A549 (cell line): ENCODE measurements around the gene CD36. TPM values are rescaled to one million over a fixed set of nuclear protein-coding genes. Genes with fewer than 3 reads are reported as not detected.
"Not testable (repeated sequence)": the region's sequence is repeated elsewhere in the genome, so short reads cannot be mapped to it uniquely, and the experiment has no call there.

Source experiments
- ATAC-seq, 2 experiments: fragments of 200-7000 bp in 1 of 2; fragments of >200 bp in 1 of 2; cut with Nextera tagmentation in 1 of 2; cut with Tn5 transposase in 1 of 2; 3 replicates each; pipeline versions ENCODE4 v1.8.0 to v1.9.1; 2018 to 2020; ENCODE audit warnings: mild to moderate bottlenecking in 1 of 2, moderate library complexity in 1 of 2
- CTCF ChIA-PET: fragments of 300-600 bp; sonication (Branson Sonifier 250); formaldehyde crosslinking; extraction: SDS; loops from one replicate; lab custom pipeline; 2021; ENCODE audit warnings: antibody characterized with exemption, inconsistent platforms; lab: Yijun Ruan, JAX
- POLR2A ChIA-PET: fragments of 350-600 bp; formaldehyde crosslinking; extraction: SDS; loops from one replicate; lab custom pipeline; 2021; ENCODE audit warnings: antibody characterized with exemption, inconsistent platforms; lab: Yijun Ruan, JAX
- DNase-seq, 2 experiments: peaks; one replicate each; pipeline versions ENCODE4 v3.0.0 to v3.0.0-alpha.2; 2011 to 2016; ENCODE audit warnings: low read depth in 1 of 2, low spot score in 1 of 2
- FAIRE-seq: peaks from 2 replicates; lab custom pipeline; 2011; peaks lifted over from hg19 to GRCh38; lab: Jason Lieb, UNC
- H3K27ac ChIP-seq, 2 experiments: fragments of >200 bp; sonication (Bioruptor Twin); formaldehyde crosslinking; 3 replicates each; pipeline ENCODE4 v1.5.1; 2016 to 2017
- H3K4me1 ChIP-seq: fragments of >200 bp; sonication (Bioruptor Twin); formaldehyde crosslinking; 3 replicates; pipeline ENCODE4 v1.6.1; 2016
- H3K4me2 ChIP-seq: fragments of >200 bp; sonication (Bioruptor Twin); formaldehyde crosslinking; 3 replicates; pipeline ENCODE4 v1.6.1; 2016
- H3K4me3 ChIP-seq: fragments of >200 bp; sonication (Bioruptor Twin); formaldehyde crosslinking; 3 replicates; pipeline ENCODE4 v1.5.1; 2016
- H3K9me3 ChIP-seq: fragments of >200 bp; sonication (Bioruptor Twin); formaldehyde crosslinking; 3 replicates; pipeline ENCODE4 v1.6.1; 2016
- CBX2 ChIP-seq: fragments of 200-600 bp; sonication (generic); IDR thresholded peaks from 2 replicates; pipeline ENCODE4 v1.6.1; 2016; ENCODE audit warnings: low read depth, mild to moderate bottlenecking, borderline replicate concordance
- CBX8 ChIP-seq: fragments of 200-600 bp; sonication (generic); IDR thresholded peaks from 2 replicates; pipeline ENCODE4 v1.6.1; 2016
- CHD4 ChIP-seq: fragments of 200-600 bp; sonication (generic); IDR thresholded peaks from 2 replicates; pipeline ENCODE4 v1.6.1; 2016; ENCODE audit warnings: antibody characterized with exemption, mild to moderate bottlenecking, borderline replicate concordance
- EHF ChIP-seq: fragments of 250-450 bp; sonication (Bioruptor Pico); IDR thresholded peaks from 2 replicates; pipeline ENCODE4 v1.5.0; 2020; ENCODE audit warnings: mild to moderate bottlenecking
- EHMT2 ChIP-seq: fragments of 200-600 bp; sonication (generic); IDR thresholded peaks from 2 replicates; pipeline ENCODE4 v1.6.1; 2016; ENCODE audit warnings: antibody characterized with exemption, low read depth, mild to moderate bottlenecking, moderate library complexity
- EP300 ChIP-seq, 2 experiments: fragments of >200 bp; sonication (Bioruptor Twin); formaldehyde crosslinking; IDR thresholded peaks; 2 replicates in 1 of 2; 3 replicates in 1 of 2; pipeline ENCODE4 v1.6.1; 2016 to 2017
- ESRRA ChIP-seq: fragments of 150-350 bp; IDR thresholded peaks from 2 replicates; pipeline ENCODE4 v1.6.1; 2014; ENCODE audit warnings: mild to moderate bottlenecking, low read length, borderline replicate concordance
- GATA3 ChIP-seq: IDR thresholded peaks from 2 replicates; pipeline ENCODE4 v1.6.1; 2012; ENCODE audit warnings: borderline replicate concordance
- HDAC2 ChIP-seq: fragments of 200-600 bp; sonication (generic); IDR thresholded peaks from 2 replicates; pipeline ENCODE4 v1.6.1; 2016
- HES2 ChIP-seq: fragments of >200 bp; sonication (Bioruptor Twin); formaldehyde crosslinking; IDR thresholded peaks from 2 replicates; pipeline ENCODE4 v1.6.1; 2016
- HOXB13 ChIP-seq: fragments of 250-450 bp; sonication (Bioruptor Pico); IDR thresholded peaks from 2 replicates; pipeline ENCODE4 v1.5.0; 2020; ENCODE audit warnings: low read depth, mild to moderate bottlenecking, moderate library complexity
- JUN ChIP-seq, 2 experiments: fragments of >200 bp; sonication (Bioruptor Twin); formaldehyde crosslinking; IDR thresholded peaks; 2 replicates in 1 of 2; 3 replicates in 1 of 2; pipeline ENCODE4 v1.6.1; 2016 to 2017
- NPAS2 ChIP-seq: fragments of 250-450 bp; sonication (Bioruptor Pico); IDR thresholded peaks from 2 replicates; pipeline ENCODE4 v1.8.0; 2022; ENCODE audit warnings: mild to moderate bottlenecking, moderate library complexity, borderline replicate concordance
- NR3C1 ChIP-seq: fragments of >200 bp; sonication (Bioruptor Twin); formaldehyde crosslinking; IDR thresholded peaks from 3 replicates; pipeline ENCODE4 v1.6.1; 2017
- PBX3 ChIP-seq: IDR thresholded peaks from 2 replicates; pipeline ENCODE4 v1.6.1; 2012
- POLR2AphosphoS2 ChIP-seq: conservative IDR thresholded peaks from 2 replicates; pipeline ENCODE4 v1.6.1; 2012; ENCODE audit warnings: low read length, improper control_type of control experiment, inconsistent platforms
- REST ChIP-seq: fragments of 200-600 bp; sonication (generic); IDR thresholded peaks from 2 replicates; pipeline ENCODE4 v1.6.1; 2016; ENCODE audit warnings: antibody characterized with exemption, mild to moderate bottlenecking, moderate library complexity
- RNF2 ChIP-seq: fragments of 200-600 bp; sonication (generic); IDR thresholded peaks from 2 replicates; pipeline ENCODE4 v1.6.1; 2016; ENCODE audit warnings: low read depth, mild to moderate bottlenecking, antibody characterized with exemption, moderate library complexity, borderline replicate concordance
- TFCP2L1 ChIP-seq: fragments of 250-450 bp; sonication (Bioruptor Pico); IDR thresholded peaks from 2 replicates; pipeline ENCODE4 v1.5.0; 2021; ENCODE audit warnings: mild to moderate bottlenecking
- TP53 ChIP-seq: fragments of 250-450 bp; sonication (Bioruptor Pico); IDR thresholded peaks from 2 replicates; pipeline ENCODE4 v1.5.0; 2021; ENCODE audit warnings: mild to moderate bottlenecking, moderate library complexity
- ZFP36 ChIP-seq: fragments of 450-650 bp; IDR thresholded peaks from 2 replicates; pipeline ENCODE4 v1.6.1; 2014; ENCODE audit warnings: borderline replicate concordance; ENCODE audit not compliant: partially characterized antibody
- ZNF302 ChIP-seq: fragments of 250-450 bp; sonication (Bioruptor Pico); IDR thresholded peaks from 2 replicates; pipeline ENCODE4 v1.9.0; 2021; ENCODE audit warnings: inconsistent platforms, mild to moderate bottlenecking, moderate library complexity
- ZSCAN20 ChIP-seq: fragments of 250-450 bp; sonication (Bioruptor Pico); IDR thresholded peaks from 2 replicates; pipeline ENCODE4 v1.8.0; 2022; ENCODE audit warnings: mild to moderate bottlenecking, moderate library complexity
- WGBS: methylation state at CpG from one replicate; pipeline ENCODE4 v1.1.6; 2017; ENCODE audit errors: missing lambda C conversion rate; 5-methylcytosine and 5-hydroxymethylcytosine counted together
- polyA plus RNA-seq, 4 experiments: library from polyadenylated mRNA; depleted of rRNA in 3 of 4; stranded (reverse); fragments of >200 nt; fragmentation: RNase III in 1 of 4; extraction: RNeasy Plus Mini Kit Qiagen cat#74134 plus additional on column Dnase treatment in 1 of 4; gene quantifications; 2 replicates in 3 of 4; 3 replicates in 1 of 4; pipeline ENCODE4 v1.2.3, GENCODE V29; 2011 to 2017
- TF ChIP-seq, protein P1 (sequence below): fragments of 250-450 bp; sonication (Bioruptor Pico); IDR thresholded peaks from 2 replicates; pipeline ENCODE4 v1.5.0; 2020; ENCODE audit warnings: low read depth, mild to moderate bottlenecking, moderate library complexity
- TF ChIP-seq, protein P2 (sequence below): fragments of 150-350 bp; IDR thresholded peaks from 2 replicates; pipeline ENCODE4 v1.6.1; 2014; ENCODE audit warnings: low read depth, mild to moderate bottlenecking, low read length

The CD36 gene
- polyA plus RNA-seq, 2 of the 4 experiments (the other 2 are of a cell fraction): 0.12 to 0.37 TPM

DNA sequence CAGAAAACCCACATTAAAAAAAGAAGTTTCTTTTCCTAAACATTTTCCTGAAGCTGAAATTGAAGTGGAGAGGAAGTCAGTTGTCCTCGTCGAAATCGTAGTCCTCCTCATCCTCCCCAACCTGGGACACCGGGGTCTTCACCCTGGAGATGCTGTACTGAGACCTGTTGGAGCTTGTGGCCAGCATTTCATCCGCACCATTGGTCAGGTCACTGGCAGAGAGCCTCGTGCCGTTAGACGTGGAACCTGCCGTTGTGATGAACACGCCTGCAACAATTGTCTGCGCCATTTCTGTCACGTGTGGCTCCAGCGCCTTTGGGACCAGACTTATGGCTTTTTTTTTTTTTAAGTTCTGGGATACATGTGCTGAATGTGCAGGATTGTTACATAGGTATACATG lies 23.8 kb downstream of the CD36 start:
- H3K4me1 ChIP-seq: peaks cover 21% of the 10 kb centered on the region
- WGBS: 94% methylated on average over 13 of the region's 13 CpGs
- no peak for ATAC-seq
- POLR2A ChIA-PET: no interaction called here
- TF ChIP-seq ZFP36 (no peak), NPAS2 (no peak), ESRRA (no peak), CBX2 (no peak), REST (no peak), GATA3 (no peak)
- TF ChIP-seq, protein P1, sequence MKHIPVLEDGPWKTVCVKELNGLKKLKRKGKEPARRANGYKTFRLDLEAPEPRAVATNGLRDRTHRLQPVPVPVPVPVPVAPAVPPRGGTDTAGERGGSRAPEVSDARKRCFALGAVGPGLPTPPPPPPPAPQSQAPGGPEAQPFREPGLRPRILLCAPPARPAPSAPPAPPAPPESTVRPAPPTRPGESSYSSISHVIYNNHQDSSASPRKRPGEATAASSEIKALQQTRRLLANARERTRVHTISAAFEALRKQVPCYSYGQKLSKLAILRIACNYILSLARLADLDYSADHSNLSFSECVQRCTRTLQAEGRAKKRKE: no peak
- TF ChIP-seq, protein P2, sequence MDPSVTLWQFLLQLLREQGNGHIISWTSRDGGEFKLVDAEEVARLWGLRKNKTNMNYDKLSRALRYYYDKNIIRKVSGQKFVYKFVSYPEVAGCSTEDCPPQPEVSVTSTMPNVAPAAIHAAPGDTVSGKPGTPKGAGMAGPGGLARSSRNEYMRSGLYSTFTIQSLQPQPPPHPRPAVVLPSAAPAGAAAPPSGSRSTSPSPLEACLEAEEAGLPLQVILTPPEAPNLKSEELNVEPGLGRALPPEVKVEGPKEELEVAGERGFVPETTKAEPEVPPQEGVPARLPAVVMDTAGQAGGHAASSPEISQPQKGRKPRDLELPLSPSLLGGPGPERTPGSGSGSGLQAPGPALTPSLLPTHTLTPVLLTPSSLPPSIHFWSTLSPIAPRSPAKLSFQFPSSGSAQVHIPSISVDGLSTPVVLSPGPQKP: no peak
- TF ChIP-seq, all 56 proteins: peak for 0
- CTCF ChIA-PET: interaction anchor here (0.6 to 5.2 kb wide), 7 partner anchors 9 to 808 kb away, joined by 3 to 44 read pairs (median 4); no protein-coding TSS in a partner anchor
- Histone ChIP-seq H3K27ac (no peak overlapping the region), H3K4me2 (no peak overlapping the region), H3K9me3 (no peaks in the 10 kb centered on the region), H3K4me3 (no peak overlapping the region)
- FAIRE-seq (no peak), DNase-seq (no peak)

DNA sequence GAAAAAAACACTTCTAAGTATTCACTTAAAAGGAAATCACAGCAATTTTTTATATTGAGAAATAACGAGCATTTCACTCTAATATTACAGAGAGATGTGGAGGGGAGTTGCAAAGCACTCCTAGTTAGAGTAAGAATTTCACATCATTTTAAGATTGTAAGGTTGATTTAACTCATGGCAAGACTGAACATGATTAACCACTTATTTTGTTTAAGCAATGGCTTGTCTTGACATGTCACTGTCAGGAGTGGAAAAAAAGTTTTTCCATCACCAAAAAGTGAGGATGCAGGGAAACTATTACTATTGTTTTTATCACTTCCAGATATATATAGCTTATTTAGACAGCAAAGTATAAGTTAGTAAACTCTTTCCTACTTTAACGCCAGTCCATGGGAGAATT lies 27.1 kb downstream of the CD36 start:
- FAIRE-seq (no peak), DNase-seq (no peak), ATAC-seq (no peak)
- no peak overlapping the region for H3K27ac ChIP-seq
- no peak overlapping the region for H3K4me3 ChIP-seq
- WGBS: 83% methylated on average over 2 of the region's 2 CpGs
- TF ChIP-seq ZNF302 (CRISPR knock-in tag): no peak
- POLR2A ChIA-PET: no interaction called here
- peak overlapping the region; percentile 4; the same call in 1 of the 3 replicates for H3K4me2 ChIP-seq
- CTCF ChIA-PET: interaction anchor here (0.5 to 5.2 kb wide), 3 partner anchors 76 to 531 kb away, joined by 3 to 44 read pairs (median 3); partner anchors contain the start of gene GNAI1
- H3K9me3 ChIP-seq: no peaks in the 10 kb centered on the region
- H3K4me1 ChIP-seq: peaks cover 16% of the 10 kb centered on the region

GRCh38 chr7:80666376-80666775 lies 27.9 kb downstream of the CD36 start:
- POLR2A ChIA-PET: no interaction called here
- TF ChIP-seq NPAS2: no peak
- TF ChIP-seq POLR2AphosphoS2: no peak
- no peak for TF ChIP-seq HDAC2
- no peak for TF ChIP-seq TFCP2L1 (CRISPR knock-in tag)
- TF ChIP-seq EHMT2: no peak
- no peak for TF ChIP-seq JUN (IDR thresholded peaks at IDR 0.05)
- TF ChIP-seq HOXB13 (CRISPR knock-in tag): no peak
- no peak for TF ChIP-seq CBX8
- TF ChIP-seq CBX2: no peak
- no peak for TF ChIP-seq EP300 (IDR thresholded peaks at IDR 0.05)
- no peak for TF ChIP-seq ESRRA
- no peak for TF ChIP-seq PBX3
- TF ChIP-seq RNF2: no peak
- TF ChIP-seq HES2: no peak
- no peak for TF ChIP-seq NR3C1
- TF ChIP-seq CHD4: no peak
- TF ChIP-seq TP53 (CRISPR knock-in tag): no peak
- TF ChIP-seq EHF (CRISPR knock-in tag): no peak
- TF ChIP-seq, protein P1: no peak
- TF ChIP-seq ZSCAN20 (CRISPR knock-in tag): no peak
- Histone ChIP-seq H3K4me2 (peak overlapping the region; percentile 4; the same call in 1 of the 3 replicates), H3K27ac (no peak overlapping the region), H3K4me3 (no peak overlapping the region), H3K4me1 (peaks cover 16% of the 10 kb centered on the region), H3K9me3 (no peaks in the 10 kb centered on the region)
- ATAC-seq (no peak), FAIRE-seq (peak; percentile 49), DNase-seq (peak in 1 of 2 experiments; percentile 17)
- 25% methylated on average over 2 of the region's 2 CpGs for WGBS
- CTCF ChIA-PET: no interaction called here

DNA sequence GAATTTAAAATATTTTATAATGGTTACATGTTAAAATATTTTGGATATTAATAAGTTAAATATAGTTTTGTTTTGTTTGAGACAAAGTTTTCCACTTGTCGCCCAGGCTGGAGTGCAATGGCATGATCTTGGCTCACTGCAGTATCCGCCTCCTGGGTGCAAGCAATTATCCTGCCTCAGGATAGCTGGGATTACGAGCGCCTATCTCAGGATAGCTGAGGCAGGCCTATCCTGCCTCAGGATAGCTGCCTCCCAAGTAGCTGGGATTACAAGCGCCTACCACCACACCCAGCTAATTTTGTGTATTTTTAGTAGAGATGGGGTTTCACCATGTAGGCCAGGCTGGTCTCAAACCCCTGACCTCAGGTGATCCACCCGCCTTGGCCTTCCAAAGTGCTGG lies 30.9 kb downstream of the CD36 start:
- H3K4me1 ChIP-seq: peaks cover 16% of the 10 kb centered on the region
- FAIRE-seq, ATAC-seq, H3K4me3 ChIP-seq, DNase-seq, H3K27ac ChIP-seq, CTCF ChIA-PET, POLR2A ChIA-PET, H3K4me2 ChIP-seq, H3K9me3 ChIP-seq: not testable (repeated sequence)
- 84% methylated on average over 6 of the region's 6 CpGs for WGBS
